Cardiac ventricle fibroblast (primary cell): Measurements from ENCODE around the gene AACS. TPM values are rescaled to one million over a fixed set of nuclear protein-coding genes. Genes with fewer than 3 reads are reported as not detected.

ENCODE experiments used
- total RNA-seq: library from RNA; depleted of rRNA; stranded (reverse); fragments of >200 nt; gene quantifications from 2 replicates; pipeline ENCODE4 v1.2.3, GENCODE V29; 2015

AACS gene, protein sequence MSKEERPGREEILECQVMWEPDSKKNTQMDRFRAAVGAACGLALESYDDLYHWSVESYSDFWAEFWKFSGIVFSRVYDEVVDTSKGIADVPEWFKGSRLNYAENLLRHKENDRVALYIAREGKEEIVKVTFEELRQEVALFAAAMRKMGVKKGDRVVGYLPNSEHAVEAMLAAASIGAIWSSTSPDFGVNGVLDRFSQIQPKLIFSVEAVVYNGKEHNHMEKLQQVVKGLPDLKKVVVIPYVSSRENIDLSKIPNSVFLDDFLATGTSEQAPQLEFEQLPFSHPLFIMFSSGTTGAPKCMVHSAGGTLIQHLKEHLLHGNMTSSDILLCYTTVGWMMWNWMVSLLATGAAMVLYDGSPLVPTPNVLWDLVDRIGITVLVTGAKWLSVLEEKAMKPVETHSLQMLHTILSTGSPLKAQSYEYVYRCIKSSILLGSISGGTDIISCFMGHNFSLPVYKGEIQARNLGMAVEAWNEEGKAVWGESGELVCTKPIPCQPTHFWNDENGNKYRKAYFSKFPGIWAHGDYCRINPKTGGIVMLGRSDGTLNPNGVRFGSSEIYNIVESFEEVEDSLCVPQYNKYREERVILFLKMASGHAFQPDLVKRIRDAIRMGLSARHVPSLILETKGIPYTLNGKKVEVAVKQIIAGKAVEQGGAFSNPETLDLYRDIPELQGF
- 17.1 and 19.8 TPM in 2 replicates for total RNA-seq

DNA sequence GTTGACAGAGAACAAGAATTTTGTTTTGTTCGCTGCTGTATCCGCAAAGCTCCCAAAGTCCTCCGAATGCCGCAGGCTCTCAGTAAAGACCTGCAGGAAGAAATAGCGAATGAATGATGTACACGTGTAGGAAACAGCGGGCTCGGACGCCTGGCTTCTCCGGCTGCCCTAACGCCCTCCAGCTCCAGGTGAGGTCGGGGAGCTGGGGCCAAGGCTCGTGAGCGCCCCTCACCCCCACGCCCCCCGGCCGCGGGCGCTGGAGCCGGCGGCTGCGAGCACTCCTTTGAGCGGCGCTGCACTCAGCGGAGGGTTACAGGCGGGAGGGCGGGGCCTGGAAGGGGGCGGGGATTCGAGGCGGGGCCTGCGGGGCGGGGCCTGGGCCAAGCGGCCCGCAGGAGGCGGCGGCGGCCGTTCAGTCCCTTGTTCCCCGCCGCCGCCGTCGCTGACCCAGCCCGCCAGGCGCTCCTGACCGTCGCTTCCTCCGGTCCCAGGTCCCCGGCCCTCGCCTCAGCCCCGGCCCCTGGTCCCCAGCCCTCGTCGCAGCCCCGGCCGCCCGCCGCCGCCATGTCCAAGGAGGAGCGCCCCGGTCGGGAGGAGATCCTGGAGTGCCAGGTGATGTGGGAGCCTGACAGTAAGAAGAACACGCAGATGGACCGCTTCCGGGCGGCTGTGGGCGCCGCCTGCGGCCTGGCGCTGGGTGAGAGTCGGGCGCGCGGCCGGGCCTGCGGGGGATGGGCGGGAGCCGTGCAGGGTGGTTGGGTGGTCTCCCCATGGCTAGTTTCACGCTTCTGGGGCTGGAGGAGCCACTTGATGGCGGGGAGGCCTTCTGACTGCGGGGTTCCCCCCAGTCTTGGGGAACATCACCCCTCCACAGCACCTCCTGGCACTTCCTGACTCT, at the start of gene AACS:
Gene AACS, plus strand, starts transcription at position 415 of the 898 bp plus-strand sequence. Its CDS starts 150 bp downstream, at position 565.

DNA sequence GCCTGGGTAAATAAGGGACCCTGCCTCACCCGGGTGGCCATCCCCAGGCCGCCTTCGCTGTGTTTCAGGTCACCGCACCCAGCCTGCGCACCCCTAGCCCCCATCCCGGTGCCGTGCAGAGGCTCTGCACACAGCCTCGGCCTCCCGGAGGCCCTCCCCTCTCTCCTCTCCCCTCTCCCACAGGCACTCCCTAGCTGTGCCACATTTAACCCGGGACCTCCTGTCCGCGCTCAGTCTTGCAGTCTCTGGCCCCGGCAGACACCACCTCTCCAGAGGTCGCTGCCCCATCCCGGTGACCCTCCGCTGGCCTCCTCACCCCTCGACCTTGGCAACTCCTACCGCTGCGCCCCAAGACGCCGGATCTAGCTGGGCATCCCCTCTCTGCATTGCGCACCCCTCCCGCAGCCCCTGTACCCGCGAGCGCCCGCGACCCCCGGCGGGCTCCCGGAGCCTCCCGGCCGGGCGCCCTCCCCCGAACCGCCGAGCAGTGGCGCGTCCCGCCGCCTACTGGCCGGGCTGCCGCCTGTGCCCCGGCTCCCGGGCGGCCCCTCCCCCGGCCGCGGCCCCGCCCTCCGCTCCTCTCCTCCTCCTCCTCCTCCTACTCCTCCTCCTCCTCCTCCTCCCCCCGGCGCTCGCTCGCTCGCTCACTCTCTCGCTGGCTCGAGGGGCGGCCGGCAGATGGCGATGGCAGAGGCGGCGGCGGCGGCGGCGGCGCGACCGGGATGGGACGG, 120.7 kb downstream of the AACS start, which contains the start of gene TMEM132B:
Gene TMEM132B, plus strand, starts transcription at position 647 of the 731 bp plus-strand sequence.

Other genes starting within 250 kb of the AACS start
- gene SCARB1, start 201.6 kb upstream of the AACS start, total RNA-seq: 6.1 and 10.7 TPM in 2 replicates
- 845 and 854 TPM in 2 replicates for gene UBC, start 150.8 kb upstream of the AACS start, total RNA-seq
- gene DHX37, start 76.3 kb upstream of the AACS start, total RNA-seq: 11.5 and 15.0 TPM in 2 replicates
- 2.0 and 2.5 TPM in 2 replicates for gene BRI3BP, start 71.8 kb upstream of the AACS start, total RNA-seq
- 1.5 and 3.1 TPM in 2 replicates for gene TMEM132B, start 121.0 kb downstream of the AACS start, total RNA-seq